GM13976 (cell line): ENCODE measurements around the gene BYSL.
A peak's percentile ranks its signal among the peaks of the same experiment; 100 is the strongest.

Experiments
- DNase-seq: peaks from one replicate; pipeline ENCODE4 v3.0.0; 2012; ENCODE audit warnings: low spot score
- in situ Hi-C: fragments of 300-500 bp; cut with MboI; formaldehyde crosslinking; loops from one replicate; pipeline ENCODE4 v1.12.0; 2022; ENCODE audit warnings: low sequenced_read_pairs, mixed read lengths, inconsistent platforms; ENCODE audit not compliant: unreplicated experiment
- TF ChIP-seq, protein P1 (sequence below): IDR thresholded peaks from 2 replicates; pipeline ENCODE4 v1.5.1; 2012; ENCODE audit warnings: borderline replicate concordance, mild to moderate bottlenecking; ENCODE audit not compliant: insufficient read depth; ENCODE audit errors: extremely low read depth, missing control alignments, control extremely low read depth

Gene BYSL, protein sequence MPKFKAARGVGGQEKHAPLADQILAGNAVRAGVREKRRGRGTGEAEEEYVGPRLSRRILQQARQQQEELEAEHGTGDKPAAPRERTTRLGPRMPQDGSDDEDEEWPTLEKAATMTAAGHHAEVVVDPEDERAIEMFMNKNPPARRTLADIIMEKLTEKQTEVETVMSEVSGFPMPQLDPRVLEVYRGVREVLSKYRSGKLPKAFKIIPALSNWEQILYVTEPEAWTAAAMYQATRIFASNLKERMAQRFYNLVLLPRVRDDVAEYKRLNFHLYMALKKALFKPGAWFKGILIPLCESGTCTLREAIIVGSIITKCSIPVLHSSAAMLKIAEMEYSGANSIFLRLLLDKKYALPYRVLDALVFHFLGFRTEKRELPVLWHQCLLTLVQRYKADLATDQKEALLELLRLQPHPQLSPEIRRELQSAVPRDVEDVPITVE

DNA sequence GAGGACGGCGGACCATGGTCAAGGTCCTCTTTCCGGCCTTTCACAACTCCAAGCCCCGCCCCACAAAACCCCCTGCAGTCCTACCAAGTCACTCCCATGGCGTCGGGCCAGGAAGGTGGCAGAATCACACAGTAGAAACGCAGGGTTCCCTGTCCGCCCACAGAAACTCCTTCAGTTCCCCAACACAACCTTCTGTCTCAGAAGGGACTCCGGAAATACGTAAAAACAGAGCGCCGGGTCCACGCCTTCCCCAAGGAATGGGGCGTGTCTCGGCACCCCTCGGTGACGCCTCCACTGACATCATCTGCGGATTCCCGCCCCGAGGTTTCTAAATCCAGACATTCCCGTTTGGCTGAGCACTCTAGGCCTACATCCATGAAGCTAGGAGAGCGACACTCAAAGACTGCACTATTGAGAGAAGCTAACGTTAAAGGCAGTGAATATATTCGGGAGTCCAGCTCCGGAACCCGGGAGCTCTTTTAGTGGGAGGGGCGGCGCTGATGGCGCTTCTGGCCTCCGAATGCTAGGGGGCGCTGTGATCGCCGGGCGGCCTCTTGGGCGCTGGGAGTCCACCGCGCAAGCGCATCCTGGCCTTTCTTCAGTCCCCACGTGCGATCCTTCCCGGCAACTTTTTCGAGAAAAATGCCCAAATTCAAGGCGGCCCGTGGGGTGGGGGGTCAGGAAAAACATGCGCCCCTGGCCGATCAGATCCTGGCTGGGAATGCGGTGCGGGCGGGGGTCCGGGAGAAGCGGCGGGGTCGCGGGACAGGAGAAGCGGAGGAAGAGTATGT is at the start of gene BYSL, which contains the start of gene MED20:
Gene BYSL, plus strand, starts transcription at position 579 of the 791 bp plus-strand sequence. Its CDS starts 64 bp downstream, at position 643.
Gene MED20, minus strand, starts transcription at position 219 of the 791 bp plus-strand sequence. Its CDS starts 121 bp downstream, at position 98.
- in situ Hi-C loops = no loop called here
- TF ChIP-seq, protein P1, sequence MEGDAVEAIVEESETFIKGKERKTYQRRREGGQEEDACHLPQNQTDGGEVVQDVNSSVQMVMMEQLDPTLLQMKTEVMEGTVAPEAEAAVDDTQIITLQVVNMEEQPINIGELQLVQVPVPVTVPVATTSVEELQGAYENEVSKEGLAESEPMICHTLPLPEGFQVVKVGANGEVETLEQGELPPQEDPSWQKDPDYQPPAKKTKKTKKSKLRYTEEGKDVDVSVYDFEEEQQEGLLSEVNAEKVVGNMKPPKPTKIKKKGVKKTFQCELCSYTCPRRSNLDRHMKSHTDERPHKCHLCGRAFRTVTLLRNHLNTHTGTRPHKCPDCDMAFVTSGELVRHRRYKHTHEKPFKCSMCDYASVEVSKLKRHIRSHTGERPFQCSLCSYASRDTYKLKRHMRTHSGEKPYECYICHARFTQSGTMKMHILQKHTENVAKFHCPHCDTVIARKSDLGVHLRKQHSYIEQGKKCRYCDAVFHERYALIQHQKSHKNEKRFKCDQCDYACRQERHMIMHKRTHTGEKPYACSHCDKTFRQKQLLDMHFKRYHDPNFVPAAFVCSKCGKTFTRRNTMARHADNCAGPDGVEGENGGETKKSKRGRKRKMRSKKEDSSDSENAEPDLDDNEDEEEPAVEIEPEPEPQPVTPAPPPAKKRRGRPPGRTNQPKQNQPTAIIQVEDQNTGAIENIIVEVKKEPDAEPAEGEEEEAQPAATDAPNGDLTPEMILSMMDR = peak; percentile 88
- DNase-seq = peak; percentile 97

DNA sequence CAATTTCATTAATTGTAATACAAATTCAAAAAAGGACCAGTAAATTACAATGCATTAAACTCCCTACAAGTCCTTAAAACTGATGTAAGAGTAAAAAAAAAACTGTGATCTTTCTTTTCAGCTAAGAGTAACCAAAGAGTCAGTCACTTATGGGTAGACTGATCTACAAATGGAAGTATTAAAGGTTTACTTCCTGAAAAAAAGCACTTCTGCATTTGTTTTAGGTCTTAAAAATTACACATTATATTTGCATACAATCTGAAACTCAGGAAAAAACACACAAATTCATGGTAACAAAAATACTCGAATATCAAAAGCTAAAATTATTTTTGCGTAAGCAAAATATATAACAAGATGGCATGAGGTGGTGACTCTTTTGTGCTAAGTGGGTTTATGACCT is 49.6 kb upstream of the BYSL start:
- no peak for DNase-seq
- TF ChIP-seq, protein P1 = no peak
- in situ Hi-C loops = no loop called here

GRCh38 chr6:41872147-41872546 is 49.2 kb upstream of the BYSL start:
- in situ Hi-C loops = no loop called here
- no peak for DNase-seq
- TF ChIP-seq, protein P1 = no peak

GRCh38 chr6:41874741-41875140 is 46.6 kb upstream of the BYSL start:
- in situ Hi-C loops = no loop called here
- TF ChIP-seq, protein P1 = no peak
- no peak for DNase-seq

GRCh38 chr6:41877051-41877680 is 44.1 kb upstream of the BYSL start:
- in situ Hi-C loops = no loop called here
- TF ChIP-seq, protein P1 = no peak
- no peak for DNase-seq

GRCh38 chr6:41878246-41878645 is 43.1 kb upstream of the BYSL start:
- no peak for DNase-seq
- TF ChIP-seq, protein P1 = no peak
- in situ Hi-C loops = no loop called here
